Peyer's patch (tissue), 4 donors: ENCODE results near the gene NUMA1. TPM values are rescaled to one million over a fixed set of nuclear protein-coding genes. Genes with fewer than 3 reads are reported as not detected.
A peak's percentile ranks its signal among the peaks of the same experiment; 100 is the strongest.

Experiments
- DNase-seq, 3 donors: peaks; one replicate each; pipeline ENCODE4 v3.0.0-alpha.2; 2017 to 2019
- H3K27ac ChIP-seq, 4 donors: fragments of 200-600 bp; sonication (generic); one replicate each; pipeline ENCODE4 v1.5.1; 2016 to 2019
- H3K27me3 ChIP-seq, 2 donors: fragments of 200-600 bp; sonication (generic); one replicate each; pipeline ENCODE4 v1.5.1; 2019
- H3K36me3 ChIP-seq, 3 donors: fragments of 200-600 bp; sonication (generic); one replicate each; pipeline ENCODE4 v1.5.1; 2016 to 2019
- H3K4me1 ChIP-seq, 4 donors: fragments of 200-600 bp; sonication (generic); one replicate each; pipeline ENCODE4 v1.5.1; 2016 to 2019
- H3K4me3 ChIP-seq, 4 donors: fragments of 200-600 bp; sonication (generic); 1 replicate in 3 of 4; 2 replicates in 1 of 4; pipeline ENCODE4 v1.5.1; 2016 to 2019; ENCODE audit warnings: mild to moderate bottlenecking in 1 of 4
- H3K9me3 ChIP-seq, 4 donors: fragments of 200-600 bp; sonication (generic); one replicate each; pipeline ENCODE4 v1.5.1; 2016 to 2019; ENCODE audit warnings: mild to moderate bottlenecking in 1 of 4
- POLR2A ChIP-seq, 2 donors: fragments of 450-650 bp; IDR thresholded peaks; one replicate each; pipeline ENCODE4 v1.5.1; 2017; ENCODE audit warnings: antibody characterized with exemption in 2 of 2, mild to moderate bottlenecking in 2 of 2, moderate library complexity in 2 of 2
- total RNA-seq, 4 donors: library from RNA; depleted of rRNA; stranded (reverse); fragments of >200 nt; gene quantifications; one replicate each; pipeline ENCODE4 v1.1.0, GENCODE V29; 2016
- TF ChIP-seq, protein P1 (sequence below), 6 experiments: fragments of 450-650 bp in 4 of 6; fragments of 200-600 bp in 2 of 6; sonication (generic) in 1 of 6; IDR thresholded peaks; one replicate each; pipeline ENCODE4 v1.5.1; 2017 to 2019; ENCODE audit warnings: antibody characterized with exemption in 6 of 6, mild to moderate bottlenecking in 3 of 6, moderate library complexity in 1 of 6

Gene NUMA1
- 100 to 1,000 TPM; 297 to 512 (median 388) TPM for total RNA-seq

DNA sequence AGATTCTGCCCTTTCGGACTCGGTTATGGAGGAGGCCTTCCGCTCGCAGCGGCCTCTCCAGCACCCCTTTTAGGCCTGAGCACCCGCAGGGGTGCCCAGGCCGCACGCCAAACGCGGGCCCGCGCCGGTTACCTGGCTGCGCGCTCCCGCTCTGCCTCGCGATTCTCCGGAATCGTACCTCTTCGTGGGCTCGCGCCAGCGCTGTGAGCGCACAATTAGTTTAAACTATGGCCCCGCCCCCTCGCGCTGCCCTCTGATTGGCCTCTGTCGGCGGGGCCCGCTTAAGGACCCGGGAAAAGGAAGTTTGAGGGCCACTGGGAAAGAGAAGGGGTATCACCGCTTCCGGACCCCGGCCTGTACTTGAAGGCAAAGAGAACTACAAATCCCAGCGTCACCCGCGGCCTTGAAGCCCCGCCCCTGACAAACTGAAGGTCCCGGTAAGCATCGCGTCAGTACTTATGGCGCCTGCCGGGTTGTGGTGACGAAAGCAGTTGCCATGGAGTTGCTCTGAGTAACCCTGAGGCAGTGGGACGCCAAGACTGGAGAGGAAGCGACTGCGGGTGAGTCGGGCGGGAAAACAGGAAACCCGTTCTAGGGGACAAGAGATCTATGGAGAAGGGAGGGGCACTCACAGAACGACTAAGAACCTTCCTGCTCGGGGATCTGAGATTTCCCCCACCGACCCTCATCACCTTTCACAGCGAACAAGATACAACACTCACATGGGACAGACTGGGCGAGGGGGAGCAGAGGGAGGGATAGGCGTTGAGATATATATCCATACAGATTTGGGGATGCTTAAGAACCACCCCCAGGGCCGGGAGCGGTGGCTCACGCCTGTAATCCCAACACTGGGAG, at the start of gene NUMA1, which contains the start of gene LRRC51:
Gene NUMA1, minus strand, starts transcription at position 217 of the 858 bp plus-strand sequence. CDS start 44,599 bp downstream, outside the sequence.
Gene LRRC51, plus strand, starts transcription at position 525 of the 858 bp plus-strand sequence. CDS start 8,234 bp downstream, outside the sequence.
- peak; percentile 51 to 58 for TF ChIP-seq POLR2A (IDR thresholded peaks at IDR 0.05)
- TF ChIP-seq, protein P1, sequence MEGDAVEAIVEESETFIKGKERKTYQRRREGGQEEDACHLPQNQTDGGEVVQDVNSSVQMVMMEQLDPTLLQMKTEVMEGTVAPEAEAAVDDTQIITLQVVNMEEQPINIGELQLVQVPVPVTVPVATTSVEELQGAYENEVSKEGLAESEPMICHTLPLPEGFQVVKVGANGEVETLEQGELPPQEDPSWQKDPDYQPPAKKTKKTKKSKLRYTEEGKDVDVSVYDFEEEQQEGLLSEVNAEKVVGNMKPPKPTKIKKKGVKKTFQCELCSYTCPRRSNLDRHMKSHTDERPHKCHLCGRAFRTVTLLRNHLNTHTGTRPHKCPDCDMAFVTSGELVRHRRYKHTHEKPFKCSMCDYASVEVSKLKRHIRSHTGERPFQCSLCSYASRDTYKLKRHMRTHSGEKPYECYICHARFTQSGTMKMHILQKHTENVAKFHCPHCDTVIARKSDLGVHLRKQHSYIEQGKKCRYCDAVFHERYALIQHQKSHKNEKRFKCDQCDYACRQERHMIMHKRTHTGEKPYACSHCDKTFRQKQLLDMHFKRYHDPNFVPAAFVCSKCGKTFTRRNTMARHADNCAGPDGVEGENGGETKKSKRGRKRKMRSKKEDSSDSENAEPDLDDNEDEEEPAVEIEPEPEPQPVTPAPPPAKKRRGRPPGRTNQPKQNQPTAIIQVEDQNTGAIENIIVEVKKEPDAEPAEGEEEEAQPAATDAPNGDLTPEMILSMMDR (IDR thresholded peaks at IDR 0.05), result no peak
- Histone ChIP-seq H3K4me3 (peak within 1 kb of the TSS; percentile 57 to 88 (median 76)), H3K36me3 (peaks cover 0 to 6% (median 0%) of the 10 kb centered on the region in 3 donors), H3K9me3 (no peaks in the 10 kb centered on the region), H3K27ac (peak within 1 kb of the TSS; percentile 77 to 90 (median 84)), H3K4me1 (peaks cover 0 to 24% (median 5%) of the 10 kb centered on the region in 4 donors), H3K27me3 (no peaks in the 10 kb centered on the region)
- DNase-seq, result peak; percentile 98 to 100 (median 100)

DNA sequence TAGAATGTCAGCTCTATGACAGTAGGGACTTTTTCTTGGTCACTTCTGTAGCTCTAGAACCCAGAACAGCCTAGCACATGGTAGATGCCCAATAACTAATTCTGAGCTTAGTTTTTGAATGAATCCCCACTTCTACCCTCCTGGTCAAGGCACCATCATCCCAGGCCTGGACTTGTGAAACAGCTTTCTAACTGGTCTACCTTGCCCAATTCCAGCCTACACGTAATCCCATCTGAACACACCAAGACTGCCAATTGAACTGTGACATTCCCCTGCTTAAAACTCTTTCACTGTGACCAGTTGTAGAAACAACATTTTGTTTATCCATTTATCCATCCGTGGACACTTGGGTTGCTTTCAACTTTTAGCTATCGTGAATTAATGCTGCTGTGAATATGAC, 49.0 kb upstream of the NUMA1 start:
- Histone ChIP-seq H3K4me3 (no peak overlapping the region), H3K36me3 (no peaks in the 10 kb centered on the region), H3K27me3 (no peaks in the 10 kb centered on the region), H3K27ac (no peak overlapping the region), H3K9me3 (no peaks in the 10 kb centered on the region), H3K4me1 (no peaks in the 10 kb centered on the region)
- no peak for TF ChIP-seq POLR2A (IDR thresholded peaks at IDR 0.05)
- TF ChIP-seq, protein P1 (IDR thresholded peaks at IDR 0.05), result no peak
- DNase-seq, result no peak

DNA sequence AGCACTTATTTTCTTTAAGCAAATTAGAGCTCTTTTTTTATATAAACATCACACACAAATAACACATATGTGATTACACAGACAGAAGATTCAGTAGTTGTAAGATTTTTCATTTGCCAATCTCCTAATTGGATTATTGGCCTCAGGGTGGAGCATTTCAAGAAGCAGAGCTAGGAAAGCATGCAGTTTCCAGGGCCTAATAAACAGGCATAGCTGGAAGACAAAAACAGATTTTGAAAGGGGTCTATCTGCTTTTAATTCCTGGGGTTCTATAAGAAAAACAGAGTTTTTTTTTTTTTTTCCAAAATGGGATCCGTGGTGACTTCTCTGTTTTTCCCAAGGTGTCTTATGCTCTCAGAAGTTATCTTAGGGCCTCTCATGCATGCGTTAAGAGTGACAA, 47.6 kb upstream of the NUMA1 start:
- Histone ChIP-seq H3K4me3 (no peak overlapping the region), H3K9me3 (no peaks in the 10 kb centered on the region), H3K4me1 (no peaks in the 10 kb centered on the region), H3K36me3 (no peaks in the 10 kb centered on the region), H3K27ac (no peak overlapping the region), H3K27me3 (no peaks in the 10 kb centered on the region)
- no peak for TF ChIP-seq POLR2A (IDR thresholded peaks at IDR 0.05)
- TF ChIP-seq, protein P1 (IDR thresholded peaks at IDR 0.05), result no peak
- DNase-seq, result no peak

DNA sequence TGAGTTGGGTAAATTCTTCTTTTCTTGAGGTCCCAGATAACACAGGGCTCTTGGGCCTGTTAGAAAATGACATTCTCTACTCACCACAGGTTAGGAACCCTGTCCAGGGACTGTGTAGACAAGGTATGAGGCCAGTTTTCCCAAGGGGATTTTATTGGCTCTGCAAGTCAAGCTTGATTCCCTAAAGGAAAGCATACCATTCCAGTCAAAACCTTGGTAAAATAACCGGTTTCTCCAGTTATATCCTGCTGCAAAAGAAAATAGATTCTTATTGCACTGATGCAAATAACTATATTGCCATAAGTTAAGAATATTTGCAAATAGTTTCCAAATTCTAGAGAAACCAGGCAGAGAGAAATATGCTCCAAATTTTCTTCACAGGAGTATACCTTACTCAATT, 45.6 kb upstream of the NUMA1 start:
- Histone ChIP-seq H3K4me3 (no peak overlapping the region), H3K4me1 (no peaks in the 10 kb centered on the region), H3K27ac (no peak overlapping the region), H3K9me3 (no peaks in the 10 kb centered on the region), H3K36me3 (no peaks in the 10 kb centered on the region), H3K27me3 (no peaks in the 10 kb centered on the region)
- no peak for TF ChIP-seq POLR2A (IDR thresholded peaks at IDR 0.05)
- TF ChIP-seq, protein P1 (IDR thresholded peaks at IDR 0.05), result no peak
- DNase-seq, result no peak

DNA sequence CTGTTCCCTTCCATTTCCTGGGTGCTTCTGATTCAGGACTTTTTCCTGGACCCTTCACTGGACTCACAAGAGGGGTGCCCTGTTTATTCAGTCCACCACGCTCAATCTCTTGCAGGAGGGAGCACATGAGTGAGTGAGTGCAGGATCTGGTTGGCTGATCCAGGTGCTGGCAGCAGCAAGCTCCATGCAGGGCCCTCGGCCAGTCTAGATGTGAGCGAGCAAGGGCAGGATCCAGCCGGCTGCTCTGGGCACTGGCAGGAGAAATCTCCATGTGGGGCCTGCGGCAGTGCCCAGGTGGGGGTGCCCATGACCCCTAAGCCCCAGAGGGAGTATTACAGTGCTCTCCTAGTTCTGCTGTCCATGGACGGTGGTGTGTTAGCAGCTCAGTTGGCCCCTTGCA, 43.7 kb upstream of the NUMA1 start:
- Histone ChIP-seq H3K36me3 (no peaks in the 10 kb centered on the region), H3K27ac (no peak overlapping the region), H3K27me3 (no peaks in the 10 kb centered on the region), H3K4me1 (no peaks in the 10 kb centered on the region), H3K4me3 (no peak overlapping the region), H3K9me3 (no peaks in the 10 kb centered on the region)
- DNase-seq, result no peak
- no peak for TF ChIP-seq POLR2A (IDR thresholded peaks at IDR 0.05)
- TF ChIP-seq, protein P1 (IDR thresholded peaks at IDR 0.05), result no peak
